HepG2 (cell line): ENCODE data around the gene MRPL20. TPM values are rescaled to one million over a fixed set of nuclear protein-coding genes. Genes with fewer than 3 reads are reported as not detected.
A peak's percentile ranks its signal among the peaks of the same experiment; 100 is the strongest.

Experiments used
- ARID5B ChIP-seq: IDR thresholded peaks from 2 replicates; pipeline ENCODE4 v1.4.0; 2020; ENCODE audit warnings: mild to moderate bottlenecking, missing genetic modification reagents
- ATF5 ChIP-seq: sonication (generic); formaldehyde crosslinking; IDR thresholded peaks from 2 replicates; pipeline ENCODE4 v1.4.0; 2020; ENCODE audit warnings: mild to moderate bottlenecking, low read depth, missing genetic modification reagents
- ATF7 ChIP-seq, 2 experiments: fragments of 450-650 bp in 1 of 2; sonication (generic) in 1 of 2; formaldehyde crosslinking in 1 of 2; IDR thresholded peaks; 2 replicates each; pipeline versions ENCODE4 v1.4.0 to v1.6.1; 2016 to 2020; ENCODE audit warnings: antibody characterized with exemption in 1 of 2, mild to moderate bottlenecking in 1 of 2, missing genetic modification reagents in 1 of 2
- BRCA1 ChIP-seq: sonication (generic); formaldehyde crosslinking; IDR thresholded peaks from 2 replicates; pipeline ENCODE4 v1.4.0; 2020; ENCODE audit warnings: missing genetic modification reagents
- CCDC6 ChIP-seq: sonication (generic); formaldehyde crosslinking; IDR thresholded peaks from 2 replicates; pipeline ENCODE4 v1.8.1; 2022; ENCODE audit warnings: mild to moderate bottlenecking, missing genetic modification reagents, moderate library complexity
- FLYWCH1 ChIP-seq: sonication (generic); formaldehyde crosslinking; IDR thresholded peaks from 2 replicates; pipeline ENCODE4 v1.8.1; 2023; ENCODE audit warnings: mild to moderate bottlenecking, missing genetic modification reagents
- FOXK1 ChIP-seq: sonication (generic); formaldehyde crosslinking; IDR thresholded peaks from 2 replicates; pipeline ENCODE4 v1.4.0; 2020; ENCODE audit warnings: low read depth, missing genetic modification reagents, borderline replicate concordance
- KLF12 ChIP-seq: sonication (generic); formaldehyde crosslinking; IDR thresholded peaks from 2 replicates; pipeline ENCODE4 v1.4.0; 2020; ENCODE audit warnings: missing genetic modification reagents, borderline replicate concordance
- PAX8 ChIP-seq: sonication (generic); formaldehyde crosslinking; IDR thresholded peaks from 2 replicates; pipeline ENCODE4 v1.8.0; 2022; ENCODE audit warnings: mild to moderate bottlenecking, missing genetic modification reagents, borderline replicate concordance
- YEATS4 ChIP-seq: sonication (generic); formaldehyde crosslinking; IDR thresholded peaks from 2 replicates; pipeline ENCODE4 v1.4.0; 2020; ENCODE audit warnings: missing genetic modification reagents, borderline replicate concordance
- ZFYVE20 ChIP-seq: sonication (generic); formaldehyde crosslinking; IDR thresholded peaks from 2 replicates; pipeline ENCODE4 v1.8.0; 2023; ENCODE audit warnings: low read depth, mild to moderate bottlenecking, moderate library complexity, missing genetic modification reagents, borderline replicate concordance
- ZNF121 ChIP-seq: sonication (generic); formaldehyde crosslinking; IDR thresholded peaks from 2 replicates; pipeline ENCODE4 v1.5.0; 2020; ENCODE audit warnings: mild to moderate bottlenecking, missing genetic modification reagents
- ZNF367 ChIP-seq: sonication (generic); formaldehyde crosslinking; IDR thresholded peaks from 2 replicates; pipeline ENCODE4 v1.4.0; 2020; ENCODE audit warnings: missing genetic modification reagents, borderline replicate concordance
- ZNF414 ChIP-seq: sonication (generic); formaldehyde crosslinking; IDR thresholded peaks from 2 replicates; pipeline ENCODE4 v1.5.0; 2020; ENCODE audit warnings: missing genetic modification reagents
- ZNF597 ChIP-seq: sonication (generic); formaldehyde crosslinking; IDR thresholded peaks from 2 replicates; pipeline ENCODE4 v1.5.0; 2020; ENCODE audit warnings: missing genetic modification reagents
- ZNF607 ChIP-seq: sonication (generic); formaldehyde crosslinking; IDR thresholded peaks from 2 replicates; pipeline ENCODE4 v1.5.1; 2020; ENCODE audit warnings: missing genetic modification reagents, mild to moderate bottlenecking, borderline replicate concordance
- polyA plus RNA-seq, 8 experiments: library from polyadenylated mRNA; depleted of rRNA in 3 of 8; stranded (reverse) in 7 of 8; unstranded in 1 of 8; fragments of >200 nt; fragmentation: Illumina TruSeq in 4 of 8; extraction: Trizol in 4 of 8; gene quantifications; 2 replicates each; pipeline versions ENCODE4 v1.2.1 to v1.2.3, GENCODE V29; 2011 to 2016; ENCODE audit warnings: low read depth in 4 of 8, missing spikeins in 1 of 8, mixed read lengths in 1 of 8; ENCODE audit not compliant: insufficient read depth in 1 of 8
- total RNA-seq, 5 experiments: library from RNA; depleted of rRNA; stranded (reverse); fragments of >200 nt; fragmentation: Illumina TruSeq; extraction: Trizol; gene quantifications; 2 replicates each; pipeline ENCODE4 v1.2.3, GENCODE V29; 2016; ENCODE audit warnings: low read depth in 1 of 5

Gene MRPL20
- total and polyA plus RNA-seq, 2 of the 13 experiments (the other 11 are each of a cell fraction or from before 2014, with no cell fraction given) = 59.2 to 127 TPM

- TF ChIP-seq ZNF607 = no peak; the same call in 1 of the 2 replicates
- TF ChIP-seq FOXK1 (CRISPR knock-in tag) = no peak
- no peak for TF ChIP-seq FLYWCH1 (CRISPR knock-in tag)
- 0 out of 2 replicates have a peak, but pooled peaks have one; percentile 42 for TF ChIP-seq ATF5 (CRISPR knock-in tag)
- TF ChIP-seq ZFYVE20 (CRISPR knock-in tag) = no peak; the same call in 1 of the 2 replicates
- TF ChIP-seq BRCA1 (CRISPR knock-in tag) = no peak
- TF ChIP-seq KLF12 = 0 out of 2 replicates have a peak, but pooled peaks have one; percentile 32
- no peak for TF ChIP-seq ARID5B (CRISPR knock-in tag)
- no peak; the same call in 1 of the 2 replicates for TF ChIP-seq ZNF121
- no peak for TF ChIP-seq ZNF597
- no peak; the same call in 1 of the 2 replicates for TF ChIP-seq ZNF367 (CRISPR knock-in tag)
- peak; percentile 60; the same call in 1 of the 2 replicates for TF ChIP-seq YEATS4 (CRISPR knock-in tag)
- 0 out of 2 replicates have a peak, but pooled peaks have one; percentile 31 for TF ChIP-seq ZNF414 (CRISPR knock-in tag)
- TF ChIP-seq ATF7 (IDR thresholded peaks at IDR 0.05) = no peak
- TF ChIP-seq ATF7 (CRISPR knock-in tag; IDR thresholded peaks at IDR 0.05) = no peak
- TF ChIP-seq PAX8 (CRISPR knock-in tag) = no peak
- TF ChIP-seq CCDC6 = no peak
Measured at GRCh38 chr1:1435106-1435903, 28.2 kb upstream of the MRPL20 start, which contains the start of gene VWA1 (continued).
